Tibial nerve (tissue), 4 donors: Measurements from ENCODE around the gene AFAP1.

Experiments used
- EP300 ChIP-seq, 2 donors: sonication (generic); formaldehyde crosslinking; IDR thresholded peaks; one replicate each; pipeline ENCODE4 v1.6.1; 2017; ENCODE audit warnings: antibody characterized with exemption in 2 of 2, mild to moderate bottlenecking in 1 of 2
- POLR2A ChIP-seq, 2 donors: fragments of 450-650 bp; IDR thresholded peaks; one replicate each; pipeline ENCODE4 v1.6.1; 2017; ENCODE audit warnings: antibody characterized with exemption in 2 of 2, mild to moderate bottlenecking in 2 of 2, moderate library complexity in 2 of 2
- TF ChIP-seq, protein P1 (sequence below), 5 experiments: fragments of 200-600 bp in 3 of 5; fragments of 450-650 bp in 2 of 5; sonication (generic) in 3 of 5; IDR thresholded peaks; one replicate each; pipeline ENCODE4 v1.5.1; 2016 to 2019; ENCODE audit warnings: antibody characterized with exemption in 5 of 5, mild to moderate bottlenecking in 3 of 5, moderate library complexity in 2 of 5

DNA sequence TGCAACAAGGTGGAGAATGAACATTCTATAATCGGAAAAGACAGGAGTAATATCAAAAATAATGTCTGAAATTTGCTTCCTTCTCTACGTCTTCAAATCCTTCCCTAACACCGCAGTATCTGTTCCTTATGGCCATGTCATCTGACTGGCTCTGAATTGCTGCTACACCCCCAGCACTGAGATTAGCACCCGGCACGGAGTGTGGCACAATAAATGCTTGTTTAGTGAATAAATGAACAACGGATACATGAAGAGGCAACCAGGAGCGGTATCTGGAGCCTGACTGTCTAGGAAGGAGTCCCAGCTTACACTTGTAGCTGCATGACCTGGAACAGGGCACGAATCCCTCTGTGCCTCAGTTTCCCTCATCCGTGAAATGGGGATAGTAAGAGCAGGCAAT, 164.3 kb downstream of the AFAP1 start:
- TF ChIP-seq, protein P1, sequence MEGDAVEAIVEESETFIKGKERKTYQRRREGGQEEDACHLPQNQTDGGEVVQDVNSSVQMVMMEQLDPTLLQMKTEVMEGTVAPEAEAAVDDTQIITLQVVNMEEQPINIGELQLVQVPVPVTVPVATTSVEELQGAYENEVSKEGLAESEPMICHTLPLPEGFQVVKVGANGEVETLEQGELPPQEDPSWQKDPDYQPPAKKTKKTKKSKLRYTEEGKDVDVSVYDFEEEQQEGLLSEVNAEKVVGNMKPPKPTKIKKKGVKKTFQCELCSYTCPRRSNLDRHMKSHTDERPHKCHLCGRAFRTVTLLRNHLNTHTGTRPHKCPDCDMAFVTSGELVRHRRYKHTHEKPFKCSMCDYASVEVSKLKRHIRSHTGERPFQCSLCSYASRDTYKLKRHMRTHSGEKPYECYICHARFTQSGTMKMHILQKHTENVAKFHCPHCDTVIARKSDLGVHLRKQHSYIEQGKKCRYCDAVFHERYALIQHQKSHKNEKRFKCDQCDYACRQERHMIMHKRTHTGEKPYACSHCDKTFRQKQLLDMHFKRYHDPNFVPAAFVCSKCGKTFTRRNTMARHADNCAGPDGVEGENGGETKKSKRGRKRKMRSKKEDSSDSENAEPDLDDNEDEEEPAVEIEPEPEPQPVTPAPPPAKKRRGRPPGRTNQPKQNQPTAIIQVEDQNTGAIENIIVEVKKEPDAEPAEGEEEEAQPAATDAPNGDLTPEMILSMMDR (IDR thresholded peaks at IDR 0.05): no peak
- TF ChIP-seq POLR2A (IDR thresholded peaks at IDR 0.05): no peak
- TF ChIP-seq EP300 (IDR thresholded peaks at IDR 0.05): no peak
